ENCODE results near the gene CDSN. TPM values are rescaled to one million over a fixed set of nuclear protein-coding genes. Genes with fewer than 3 reads are reported as not detected.

Gene CDSN
- total and polyA plus RNA-seq, 2 donors (not counting 1 experiment from before 2014, with no cell fraction given), result not detected

DNA sequence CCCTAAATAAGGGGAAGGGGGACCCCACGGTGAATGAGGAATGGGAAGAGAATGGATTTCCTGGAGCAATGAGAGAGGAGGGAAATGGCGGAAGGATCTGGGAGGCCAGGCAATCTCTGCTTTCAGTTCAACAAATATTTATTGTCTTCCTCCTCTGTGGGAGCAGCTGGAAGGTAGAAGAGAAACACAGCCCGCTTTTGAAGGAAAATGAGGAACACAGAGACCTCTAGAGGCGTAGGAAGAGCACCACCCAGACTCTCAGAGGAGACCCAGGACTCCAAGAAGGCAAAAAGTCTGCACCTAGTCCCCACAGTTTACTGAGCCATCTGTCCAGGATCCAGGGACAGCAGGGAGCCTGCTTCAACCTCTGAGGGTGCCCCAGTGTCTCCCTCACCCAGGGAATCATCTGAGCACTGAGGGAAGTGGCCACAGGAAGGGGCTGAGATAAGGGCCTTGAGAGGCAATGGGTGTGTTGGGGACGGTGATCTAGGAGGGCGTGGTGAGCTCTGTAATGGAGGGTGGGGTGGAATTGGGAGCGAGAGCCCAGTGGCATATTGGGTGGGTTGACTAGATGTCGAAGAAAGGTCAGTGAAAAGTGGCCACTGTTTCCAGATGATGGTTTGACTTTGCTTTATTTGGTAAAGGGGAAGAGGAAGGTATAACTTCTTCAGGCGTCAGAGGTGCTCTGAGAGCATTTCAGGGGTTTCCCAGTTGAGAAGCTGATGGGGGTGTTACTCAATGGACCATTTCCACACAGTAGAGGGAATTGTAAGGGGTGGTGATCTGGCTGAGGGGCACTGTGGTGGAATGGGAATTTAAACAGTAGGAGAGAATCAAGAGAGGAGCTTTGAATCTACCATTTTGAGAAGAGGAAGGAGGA lies 5.0 kb downstream of the CDSN start:
- H3K27me3 ChIP-seq (ENCODE audit: control insufficient read depth, insufficient read depth, low read length), result peaks cover 7% of the 10 kb centered on the region
- peak overlapping the region; percentile 51 for H3K4me2 ChIP-seq (ENCODE audit: extremely low read depth, insufficient read depth, low read length)
- H3K4me3 ChIP-seq (replicated peaks in 1 of 4; ENCODE audit: control extremely low read depth in 1 of 4, insufficient read depth in 1 of 4, low read depth in 3 of 4, low read length in 4 of 4), result peak overlapping the region in 2 of 4 experiments; percentile 26 to 31
- TF ChIP-seq, protein P1, sequence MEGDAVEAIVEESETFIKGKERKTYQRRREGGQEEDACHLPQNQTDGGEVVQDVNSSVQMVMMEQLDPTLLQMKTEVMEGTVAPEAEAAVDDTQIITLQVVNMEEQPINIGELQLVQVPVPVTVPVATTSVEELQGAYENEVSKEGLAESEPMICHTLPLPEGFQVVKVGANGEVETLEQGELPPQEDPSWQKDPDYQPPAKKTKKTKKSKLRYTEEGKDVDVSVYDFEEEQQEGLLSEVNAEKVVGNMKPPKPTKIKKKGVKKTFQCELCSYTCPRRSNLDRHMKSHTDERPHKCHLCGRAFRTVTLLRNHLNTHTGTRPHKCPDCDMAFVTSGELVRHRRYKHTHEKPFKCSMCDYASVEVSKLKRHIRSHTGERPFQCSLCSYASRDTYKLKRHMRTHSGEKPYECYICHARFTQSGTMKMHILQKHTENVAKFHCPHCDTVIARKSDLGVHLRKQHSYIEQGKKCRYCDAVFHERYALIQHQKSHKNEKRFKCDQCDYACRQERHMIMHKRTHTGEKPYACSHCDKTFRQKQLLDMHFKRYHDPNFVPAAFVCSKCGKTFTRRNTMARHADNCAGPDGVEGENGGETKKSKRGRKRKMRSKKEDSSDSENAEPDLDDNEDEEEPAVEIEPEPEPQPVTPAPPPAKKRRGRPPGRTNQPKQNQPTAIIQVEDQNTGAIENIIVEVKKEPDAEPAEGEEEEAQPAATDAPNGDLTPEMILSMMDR (conservative IDR thresholded peaks at IDR 0.05 in 1 of 2, IDR thresholded peaks at IDR 0.05 in 1 of 2; ENCODE audit: low read depth in 1 of 2, low read length in 2 of 2), result peak; percentile 18 to 35
- TF ChIP-seq EZH2 (IDR thresholded peaks at IDR 0.05; ENCODE audit: low read length, missing control alignments), result no peak
- peak overlapping the region; percentile 31 for H3K27ac ChIP-seq (ENCODE audit: insufficient read depth, low read length)
- no peaks in the 10 kb centered on the region for H4K20me1 ChIP-seq (ENCODE audit: control insufficient read depth, extremely low read depth, insufficient read depth, low read length)
- no peaks in the 10 kb centered on the region for H3K9me3 ChIP-seq (ENCODE audit: control insufficient read depth, insufficient read depth, low read depth, low read length)
- H3K9ac ChIP-seq (ENCODE audit: insufficient read depth, low read length), result no peak overlapping the region
- H2AFZ ChIP-seq (ENCODE audit: low read length), result no peak overlapping the region
- peak; percentile 56 to 58 for DNase-seq (ENCODE audit: low read depth in 2 of 2)
- H3K79me2 ChIP-seq (ENCODE audit: control insufficient read depth, insufficient read depth, low read length), result no peaks in the 10 kb centered on the region
- H3K36me3 ChIP-seq (ENCODE audit: control insufficient read depth, insufficient read depth, low read length), result no peaks in the 10 kb centered on the region
- H3K4me1 ChIP-seq (ENCODE audit: control insufficient read depth, extremely low read depth, insufficient read depth, low read length), result peaks cover 19% of the 10 kb centered on the region

DNA sequence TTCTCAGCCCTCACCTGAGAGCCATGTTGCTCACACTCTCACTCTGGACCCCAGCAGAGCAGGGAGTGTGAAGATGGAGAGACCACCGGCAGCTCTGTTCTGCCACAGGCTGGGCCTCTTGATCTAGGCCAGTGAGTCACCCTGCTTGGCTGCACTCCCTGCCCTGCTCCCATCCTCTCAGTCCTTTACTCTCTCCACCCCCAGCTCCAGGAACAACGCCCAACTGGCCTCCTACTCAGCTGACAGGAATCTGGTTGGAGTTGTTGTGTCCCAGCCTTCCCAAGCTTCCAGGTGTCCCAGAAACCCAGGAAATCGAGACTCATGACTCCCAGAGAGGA lies 5.7 kb downstream of the CDSN start, which contains the start of gene PSORS1C1:
PSORS1C1 (plus strand) TSS at position 260 of the 338 bp plus-strand sequence. CDS start 14,833 bp downstream, outside the sequence.
- H3K4me2 ChIP-seq (ENCODE audit: extremely low read depth, insufficient read depth, low read length), result peak within 1 kb of the TSS; percentile 51
- H3K27ac ChIP-seq (ENCODE audit: insufficient read depth, low read length), result peak within 1 kb of the TSS; percentile 31
- DNase-seq (ENCODE audit: low read depth in 2 of 2), result peak; percentile 93 to 97
- no peaks in the 10 kb centered on the region for H3K79me2 ChIP-seq (ENCODE audit: control insufficient read depth, insufficient read depth, low read length)
- H3K36me3 ChIP-seq (ENCODE audit: control insufficient read depth, insufficient read depth, low read length), result no peaks in the 10 kb centered on the region
- H3K9ac ChIP-seq (ENCODE audit: insufficient read depth, low read length), result no peak within 1 kb of the TSS
- H3K27me3 ChIP-seq (ENCODE audit: control insufficient read depth, insufficient read depth, low read length), result peaks cover 13% of the 10 kb centered on the region
- H3K4me3 ChIP-seq (replicated peaks in 1 of 4; ENCODE audit: control extremely low read depth in 1 of 4, insufficient read depth in 1 of 4, low read depth in 3 of 4, low read length in 4 of 4), result peak within 1 kb of the TSS in 2 of 4 experiments; percentile 26 to 31
- H3K9me3 ChIP-seq (ENCODE audit: control insufficient read depth, insufficient read depth, low read depth, low read length), result no peaks in the 10 kb centered on the region
- H3K4me1 ChIP-seq (ENCODE audit: control insufficient read depth, extremely low read depth, insufficient read depth, low read length), result peaks cover 19% of the 10 kb centered on the region
- TF ChIP-seq EZH2 (IDR thresholded peaks at IDR 0.05; ENCODE audit: low read length, missing control alignments), result no peak
- TF ChIP-seq, protein P1 (conservative IDR thresholded peaks at IDR 0.05 in 1 of 2, IDR thresholded peaks at IDR 0.05 in 1 of 2; ENCODE audit: low read depth in 1 of 2, low read length in 2 of 2), result no peak
- H2AFZ ChIP-seq (ENCODE audit: low read length), result peak within 1 kb of the TSS; percentile 53
- no peaks in the 10 kb centered on the region for H4K20me1 ChIP-seq (ENCODE audit: control insufficient read depth, extremely low read depth, insufficient read depth, low read length)

DNA sequence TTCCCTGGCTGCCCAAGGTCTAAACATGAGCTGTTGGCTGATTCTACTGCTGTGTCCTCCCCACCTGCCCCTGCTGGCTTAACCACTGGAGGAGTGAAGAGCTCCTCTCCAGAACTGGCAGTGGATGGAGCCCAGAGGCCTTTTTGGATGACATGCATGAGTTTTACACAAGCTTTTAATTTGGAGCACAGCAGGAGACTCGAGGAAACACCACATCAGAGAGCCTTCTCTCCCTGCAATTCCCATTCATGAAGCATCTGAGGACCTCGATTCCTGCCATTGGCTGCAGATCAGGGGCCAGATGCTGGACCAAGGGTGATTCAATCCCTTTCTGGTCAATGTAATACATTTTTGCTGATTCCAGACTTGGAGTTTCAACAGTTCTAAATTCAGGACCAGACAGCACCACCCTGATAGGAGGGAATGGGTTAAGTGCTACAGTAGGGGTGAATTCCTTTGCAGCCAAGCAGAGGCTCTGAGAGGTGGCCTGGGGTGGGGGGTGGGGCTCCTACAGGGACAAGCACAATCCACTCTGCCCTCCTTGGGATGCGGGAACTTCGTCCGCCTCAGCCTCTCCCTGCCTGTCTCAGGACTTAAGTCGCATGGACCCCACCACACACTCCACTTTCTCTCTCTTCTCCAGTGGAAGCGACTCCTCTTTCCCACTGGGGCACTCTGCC lies 6.2 kb downstream of the CDSN start:
- H3K4me1 ChIP-seq (ENCODE audit: control insufficient read depth, extremely low read depth, insufficient read depth, low read length), result peaks cover 19% of the 10 kb centered on the region
- no peak overlapping the region for H3K4me3 ChIP-seq (replicated peaks in 1 of 4; ENCODE audit: control extremely low read depth in 1 of 4, insufficient read depth in 1 of 4, low read depth in 3 of 4, low read length in 4 of 4)
- DNase-seq (ENCODE audit: low read depth in 2 of 2), result peak; percentile 61 to 62
- peaks cover 13% of the 10 kb centered on the region for H3K27me3 ChIP-seq (ENCODE audit: control insufficient read depth, insufficient read depth, low read length)
- H2AFZ ChIP-seq (ENCODE audit: low read length), result peak overlapping the region; percentile 53
- H3K9ac ChIP-seq (ENCODE audit: insufficient read depth, low read length), result no peak overlapping the region
- no peaks in the 10 kb centered on the region for H3K36me3 ChIP-seq (ENCODE audit: control insufficient read depth, insufficient read depth, low read length)
- no peak overlapping the region for H3K4me2 ChIP-seq (ENCODE audit: extremely low read depth, insufficient read depth, low read length)
- H3K27ac ChIP-seq (ENCODE audit: insufficient read depth, low read length), result peak overlapping the region; percentile 31
- H3K79me2 ChIP-seq (ENCODE audit: control insufficient read depth, insufficient read depth, low read length), result no peaks in the 10 kb centered on the region
- H4K20me1 ChIP-seq (ENCODE audit: control insufficient read depth, extremely low read depth, insufficient read depth, low read length), result no peaks in the 10 kb centered on the region
- H3K9me3 ChIP-seq (ENCODE audit: control insufficient read depth, insufficient read depth, low read depth, low read length), result no peaks in the 10 kb centered on the region
- no peak for TF ChIP-seq EZH2 (IDR thresholded peaks at IDR 0.05; ENCODE audit: low read length, missing control alignments)
- TF ChIP-seq, protein P1 (conservative IDR thresholded peaks at IDR 0.05 in 1 of 2, IDR thresholded peaks at IDR 0.05 in 1 of 2; ENCODE audit: low read depth in 1 of 2, low read length in 2 of 2), result no peak
